ENCODE results near the gene TEX36.

GRCh38 chr10:125626671-125627070, 56.3 kb downstream of the TEX36 start:
- no peak for TF ChIP-seq FOXP2 (optimal IDR thresholded peaks at IDR 0.05; ENCODE audit: control extremely low read depth, extremely low read length, insufficient read depth)
- no peak for TF ChIP-seq POLR2AphosphoS5 (IDR thresholded peaks at IDR 0.05; ENCODE audit: borderline replicate concordance, low read depth, low read length)
- no peak for TF ChIP-seq EZH2 (IDR thresholded peaks at IDR 0.05)

Data from SK-N-MC (cell line).